Nephron (organoid): ENCODE measurements around the gene FOXO6.

Experiments used
- H3K27ac Mint-ChIP-seq, 3 experiments: 2 replicates each; pipeline ENCODE4 v1.8.0; 2020; ENCODE audit warnings: mixed read lengths in 3 of 3, mild to moderate bottlenecking in 2 of 3, moderate library complexity in 1 of 3
- H3K27me3 Mint-ChIP-seq: 2 replicates; pipeline ENCODE4 v1.8.0; 2021; ENCODE audit warnings: low read depth, mild to moderate bottlenecking, moderate library complexity, mixed read lengths
- H3K36me3 Mint-ChIP-seq: 2 replicates; pipeline ENCODE4 v1.8.0; 2020; ENCODE audit warnings: low read depth, mixed read lengths
- H3K4me1 Mint-ChIP-seq: 2 replicates; pipeline ENCODE4 v1.8.0; 2020; ENCODE audit warnings: mixed read lengths
- H3K4me3 Mint-ChIP-seq, 3 experiments: 2 replicates each; pipeline ENCODE4 v1.8.0; 2020; ENCODE audit warnings: mild to moderate bottlenecking in 3 of 3, mixed read lengths in 3 of 3, moderate library complexity in 2 of 3
- H3K9me3 Mint-ChIP-seq: 2 replicates; pipeline ENCODE4 v1.8.0; 2020; ENCODE audit warnings: mixed read lengths
- TF ChIP-seq, protein P1 (sequence below), 3 experiments: fragments of 200-600 bp; sonication (generic); IDR thresholded peaks; one replicate each; pipeline ENCODE4 v1.5.0; 2021; ENCODE audit warnings: antibody characterized with exemption in 3 of 3; ENCODE audit not compliant: unreplicated experiment in 3 of 3

Gene FOXO6

DNA sequence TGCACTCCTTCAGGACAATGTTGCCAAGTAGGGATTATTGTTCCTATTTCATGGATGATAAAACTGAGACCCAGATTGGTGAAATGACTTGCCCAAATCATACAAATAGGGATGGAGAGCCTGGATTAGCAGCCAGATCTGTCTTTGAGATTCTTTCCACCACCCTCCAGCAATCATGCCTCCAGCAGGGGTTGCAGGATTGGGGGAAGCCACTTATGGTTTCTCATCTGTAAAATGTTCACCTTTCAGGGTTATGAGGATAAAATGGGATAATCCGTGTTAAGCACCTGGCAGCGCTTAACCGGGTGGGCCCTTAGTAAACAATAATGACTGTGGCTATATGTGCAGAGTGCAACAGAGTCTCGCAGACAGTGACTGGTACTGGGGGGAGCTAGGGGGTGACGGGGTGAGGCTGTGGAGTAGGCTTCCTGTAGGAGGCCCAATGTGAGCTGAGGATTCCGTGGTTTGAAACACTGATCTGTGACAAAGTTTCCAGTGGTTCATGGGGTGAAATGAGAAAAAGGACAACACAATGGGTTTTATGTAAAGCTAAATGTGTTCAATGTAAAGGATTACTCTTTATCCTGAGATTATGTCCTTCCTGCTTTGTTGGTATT is 33.7 kb upstream of the FOXO6 start:
- H3K27me3 Mint-ChIP-seq, result peaks cover 14% of the 10 kb centered on the region
- H3K4me1 Mint-ChIP-seq, result no peaks in the 10 kb centered on the region
- TF ChIP-seq, protein P1, sequence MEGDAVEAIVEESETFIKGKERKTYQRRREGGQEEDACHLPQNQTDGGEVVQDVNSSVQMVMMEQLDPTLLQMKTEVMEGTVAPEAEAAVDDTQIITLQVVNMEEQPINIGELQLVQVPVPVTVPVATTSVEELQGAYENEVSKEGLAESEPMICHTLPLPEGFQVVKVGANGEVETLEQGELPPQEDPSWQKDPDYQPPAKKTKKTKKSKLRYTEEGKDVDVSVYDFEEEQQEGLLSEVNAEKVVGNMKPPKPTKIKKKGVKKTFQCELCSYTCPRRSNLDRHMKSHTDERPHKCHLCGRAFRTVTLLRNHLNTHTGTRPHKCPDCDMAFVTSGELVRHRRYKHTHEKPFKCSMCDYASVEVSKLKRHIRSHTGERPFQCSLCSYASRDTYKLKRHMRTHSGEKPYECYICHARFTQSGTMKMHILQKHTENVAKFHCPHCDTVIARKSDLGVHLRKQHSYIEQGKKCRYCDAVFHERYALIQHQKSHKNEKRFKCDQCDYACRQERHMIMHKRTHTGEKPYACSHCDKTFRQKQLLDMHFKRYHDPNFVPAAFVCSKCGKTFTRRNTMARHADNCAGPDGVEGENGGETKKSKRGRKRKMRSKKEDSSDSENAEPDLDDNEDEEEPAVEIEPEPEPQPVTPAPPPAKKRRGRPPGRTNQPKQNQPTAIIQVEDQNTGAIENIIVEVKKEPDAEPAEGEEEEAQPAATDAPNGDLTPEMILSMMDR (IDR thresholded peaks at IDR 0.05; ENCODE audit: unreplicated experiment in 3 of 3), result no peak

DNA sequence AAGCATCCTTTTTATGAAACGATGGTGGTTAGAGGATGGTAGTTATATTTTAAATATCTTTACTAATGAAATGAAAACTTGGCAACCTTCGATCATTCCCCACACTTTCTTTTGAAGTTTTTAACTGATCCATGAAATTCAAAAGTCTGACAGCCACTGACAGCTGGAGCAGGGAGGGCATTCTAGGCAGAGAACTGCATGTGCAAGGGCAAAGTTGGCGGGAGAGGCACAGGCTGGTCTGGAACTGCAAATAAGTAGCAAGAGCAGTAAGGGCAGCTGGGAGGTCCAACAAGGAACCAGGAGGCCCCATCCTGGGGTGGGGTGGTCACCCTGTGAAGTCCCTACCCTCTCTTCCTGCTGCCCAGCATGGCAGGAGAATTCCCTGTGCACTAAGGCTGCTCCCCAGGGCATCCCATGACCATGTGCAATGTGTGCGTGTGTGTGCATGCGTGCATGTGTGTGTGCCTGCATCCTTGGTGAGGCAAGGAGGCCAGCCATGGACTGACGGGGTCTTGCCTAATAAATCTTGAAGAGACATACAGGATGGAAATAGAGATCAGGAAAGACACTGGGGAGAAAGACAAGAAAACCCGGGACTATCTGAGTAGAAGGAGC is 33.1 kb upstream of the FOXO6 start:
- H3K9me3 Mint-ChIP-seq, result peaks cover 2% of the 10 kb centered on the region
- H3K4me3 Mint-ChIP-seq, result no peak overlapping the region
- H3K27me3 Mint-ChIP-seq, result peaks cover 16% of the 10 kb centered on the region
- TF ChIP-seq, protein P1 (IDR thresholded peaks at IDR 0.05; ENCODE audit: unreplicated experiment in 3 of 3), result no peak
- no peaks in the 10 kb centered on the region for H3K4me1 Mint-ChIP-seq
- H3K36me3 Mint-ChIP-seq, result no peaks in the 10 kb centered on the region
- H3K27ac Mint-ChIP-seq, result no peak overlapping the region

More for the DNA sequence above, 33.7 kb upstream of the FOXO6 start:
- Mint-ChIP-seq H3K4me3 (no peak overlapping the region), H3K9me3 (no peaks in the 10 kb centered on the region), H3K27ac (no peak overlapping the region), H3K36me3 (no peaks in the 10 kb centered on the region)

- no peak overlapping the region for H3K27ac Mint-ChIP-seq
- H3K9me3 Mint-ChIP-seq, result peaks cover 2% of the 10 kb centered on the region
- H3K4me3 Mint-ChIP-seq, result no peak overlapping the region
- no peaks in the 10 kb centered on the region for H3K4me1 Mint-ChIP-seq
- peaks cover 18% of the 10 kb centered on the region for H3K27me3 Mint-ChIP-seq
- H3K36me3 Mint-ChIP-seq, result no peaks in the 10 kb centered on the region
- TF ChIP-seq, protein P1 (IDR thresholded peaks at IDR 0.05; ENCODE audit: unreplicated experiment in 3 of 3), result no peak
Measured at GRCh38 chr1:41328780-41329640, 32.2 kb upstream of the FOXO6 start.

GRCh38 chr1:41329662-41330587 is 31.3 kb upstream of the FOXO6 start:
- peaks cover 15% of the 10 kb centered on the region for H3K27me3 Mint-ChIP-seq
- H3K9me3 Mint-ChIP-seq, result peaks cover 5% of the 10 kb centered on the region
- H3K36me3 Mint-ChIP-seq, result no peaks in the 10 kb centered on the region
- H3K4me1 Mint-ChIP-seq, result no peaks in the 10 kb centered on the region
- H3K27ac Mint-ChIP-seq, result no peak overlapping the region
- TF ChIP-seq, protein P1 (IDR thresholded peaks at IDR 0.05; ENCODE audit: unreplicated experiment in 3 of 3), result no peak
- H3K4me3 Mint-ChIP-seq, result no peak overlapping the region

DNA sequence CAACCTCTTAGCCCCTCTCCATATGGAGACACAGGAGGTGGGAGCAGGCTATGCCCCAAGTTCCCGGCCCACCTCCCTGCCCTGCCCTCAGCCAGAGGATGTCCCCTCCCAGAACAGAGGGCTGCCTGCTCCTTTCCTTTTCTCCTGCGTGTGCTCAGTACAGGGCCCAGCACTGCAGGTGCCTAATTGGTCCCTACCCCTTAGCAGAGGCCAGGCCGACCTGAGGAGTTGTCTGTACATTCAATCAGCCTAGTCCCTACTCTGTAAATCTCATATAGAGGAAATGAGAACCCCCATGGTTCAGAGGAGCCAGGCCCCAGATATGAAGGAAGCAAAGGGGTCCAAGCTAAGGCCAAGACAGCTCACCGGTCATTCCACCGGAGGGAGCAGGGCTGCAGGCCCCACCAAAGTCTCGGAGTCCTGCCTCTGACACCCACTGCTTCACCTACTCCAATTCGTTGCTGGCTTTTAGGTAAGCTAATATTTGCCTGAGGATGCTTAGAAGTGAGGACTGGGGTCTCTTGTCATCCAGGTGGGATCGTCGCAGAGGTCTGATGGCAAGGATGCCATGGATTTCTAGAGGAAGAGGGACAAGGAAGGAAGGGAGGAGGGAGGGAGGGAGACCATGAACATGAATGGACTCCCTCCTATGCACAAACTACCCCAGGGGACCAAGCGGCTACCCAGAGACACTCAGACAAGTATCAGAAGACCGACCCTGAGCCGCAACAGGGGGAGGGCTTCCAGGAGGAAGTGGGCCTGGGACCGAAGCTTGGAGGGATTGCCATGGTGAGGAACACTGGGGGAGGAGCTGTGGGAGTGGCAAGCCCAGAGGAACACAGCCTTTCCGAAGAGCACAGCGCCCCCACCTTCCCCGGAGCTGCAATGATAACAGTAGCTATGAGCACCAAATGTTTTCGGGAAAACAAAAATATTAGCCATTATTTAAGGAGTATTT is 30.4 kb upstream of the FOXO6 start:
- H3K4me3 Mint-ChIP-seq, result no peak overlapping the region
- H3K4me1 Mint-ChIP-seq, result no peaks in the 10 kb centered on the region
- no peak overlapping the region for H3K27ac Mint-ChIP-seq
- TF ChIP-seq, protein P1 (IDR thresholded peaks at IDR 0.05; ENCODE audit: unreplicated experiment in 3 of 3), result peak in 1 of 3 experiments; percentile 11
- H3K36me3 Mint-ChIP-seq, result no peaks in the 10 kb centered on the region
- peaks cover 9% of the 10 kb centered on the region for H3K9me3 Mint-ChIP-seq
- peaks cover 15% of the 10 kb centered on the region for H3K27me3 Mint-ChIP-seq
